Subcutaneous adipose tissue (tissue), 4 donors: ENCODE data around the gene CRACDL. TPM values are rescaled to one million over a fixed set of nuclear protein-coding genes. Genes with fewer than 3 reads are reported as not detected.

ENCODE experiments used
- total RNA-seq, 4 donors: library from RNA; depleted of rRNA; stranded (reverse); fragments of >200 nt; gene quantifications; one replicate each; pipeline ENCODE4 v1.1.0, GENCODE V29; 2016
- TF ChIP-seq, protein P1 (sequence below): fragments of 450-650 bp; IDR thresholded peaks from one replicate; pipeline ENCODE4 v1.5.1; 2016; ENCODE audit warnings: low read depth, mild to moderate bottlenecking, control low read depth, antibody characterized with exemption, moderate library complexity

CRACDL gene
- total RNA-seq, 4 donors from 2014 or later, result 1.4 to 8.3 (median 4.5) TPM

DNA sequence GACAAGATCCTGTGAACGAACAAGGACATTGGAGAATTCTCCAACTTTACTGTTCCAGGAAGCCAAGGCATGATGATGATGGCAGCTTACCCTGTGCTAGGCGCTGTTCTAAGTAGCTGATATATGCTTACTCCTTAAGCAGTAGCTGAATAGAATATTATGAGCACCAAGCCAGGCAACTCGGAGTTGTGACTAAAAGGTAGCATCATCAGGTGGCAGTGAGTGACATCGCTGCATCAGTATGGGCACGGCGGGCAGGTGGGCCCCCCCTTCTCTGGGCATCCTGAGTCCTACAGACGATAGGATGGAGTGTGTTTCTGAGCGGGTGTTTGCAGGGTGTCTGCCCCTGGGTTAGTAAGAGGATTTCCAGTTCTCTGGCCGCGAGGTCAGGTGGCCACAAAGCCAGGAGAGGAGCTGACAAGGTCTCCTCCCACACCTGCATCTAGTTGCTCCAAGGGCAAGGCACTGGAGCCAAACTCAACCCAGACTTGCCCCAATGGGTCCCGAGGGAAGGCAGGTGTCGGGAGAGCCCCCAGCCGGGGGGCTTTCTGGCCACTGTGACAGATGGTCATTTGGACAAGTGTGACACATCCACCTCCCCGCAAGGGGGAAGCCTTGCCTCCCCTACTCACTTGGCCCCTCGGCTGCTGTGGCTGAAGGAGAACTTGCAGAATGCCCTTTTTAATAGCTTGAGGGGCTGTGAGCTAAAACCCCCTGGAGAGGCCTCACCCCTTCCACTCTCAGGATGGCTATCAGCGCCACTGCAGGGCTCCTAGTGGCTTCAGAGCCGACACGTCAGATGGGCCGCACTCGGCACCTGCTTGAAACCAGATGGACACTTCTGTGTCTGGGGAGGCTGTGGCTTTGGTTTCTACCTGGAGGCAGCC lies 55.5 kb downstream of the CRACDL start:
- TF ChIP-seq, protein P1, sequence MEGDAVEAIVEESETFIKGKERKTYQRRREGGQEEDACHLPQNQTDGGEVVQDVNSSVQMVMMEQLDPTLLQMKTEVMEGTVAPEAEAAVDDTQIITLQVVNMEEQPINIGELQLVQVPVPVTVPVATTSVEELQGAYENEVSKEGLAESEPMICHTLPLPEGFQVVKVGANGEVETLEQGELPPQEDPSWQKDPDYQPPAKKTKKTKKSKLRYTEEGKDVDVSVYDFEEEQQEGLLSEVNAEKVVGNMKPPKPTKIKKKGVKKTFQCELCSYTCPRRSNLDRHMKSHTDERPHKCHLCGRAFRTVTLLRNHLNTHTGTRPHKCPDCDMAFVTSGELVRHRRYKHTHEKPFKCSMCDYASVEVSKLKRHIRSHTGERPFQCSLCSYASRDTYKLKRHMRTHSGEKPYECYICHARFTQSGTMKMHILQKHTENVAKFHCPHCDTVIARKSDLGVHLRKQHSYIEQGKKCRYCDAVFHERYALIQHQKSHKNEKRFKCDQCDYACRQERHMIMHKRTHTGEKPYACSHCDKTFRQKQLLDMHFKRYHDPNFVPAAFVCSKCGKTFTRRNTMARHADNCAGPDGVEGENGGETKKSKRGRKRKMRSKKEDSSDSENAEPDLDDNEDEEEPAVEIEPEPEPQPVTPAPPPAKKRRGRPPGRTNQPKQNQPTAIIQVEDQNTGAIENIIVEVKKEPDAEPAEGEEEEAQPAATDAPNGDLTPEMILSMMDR, result no peak

DNA sequence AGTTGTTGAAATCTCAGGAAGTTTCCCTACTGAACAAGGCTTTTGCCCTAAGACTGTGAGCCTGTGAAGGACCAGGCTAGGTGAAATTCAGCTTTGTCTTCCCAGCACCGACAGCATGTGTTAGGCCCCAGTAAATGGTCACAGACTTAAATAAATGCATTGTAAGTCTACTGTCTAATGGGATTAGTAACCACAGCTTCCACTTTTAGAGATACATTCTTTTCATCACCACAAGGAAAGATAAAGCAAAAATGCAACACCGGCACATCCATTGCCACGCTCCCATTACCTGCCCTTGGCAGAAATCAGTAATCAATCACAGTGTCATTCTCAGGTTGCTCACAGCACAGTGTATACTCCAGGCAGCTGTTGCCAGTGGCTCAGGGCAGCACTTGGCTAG lies 59.3 kb downstream of the CRACDL start:
- TF ChIP-seq, protein P1, result no peak

DNA sequence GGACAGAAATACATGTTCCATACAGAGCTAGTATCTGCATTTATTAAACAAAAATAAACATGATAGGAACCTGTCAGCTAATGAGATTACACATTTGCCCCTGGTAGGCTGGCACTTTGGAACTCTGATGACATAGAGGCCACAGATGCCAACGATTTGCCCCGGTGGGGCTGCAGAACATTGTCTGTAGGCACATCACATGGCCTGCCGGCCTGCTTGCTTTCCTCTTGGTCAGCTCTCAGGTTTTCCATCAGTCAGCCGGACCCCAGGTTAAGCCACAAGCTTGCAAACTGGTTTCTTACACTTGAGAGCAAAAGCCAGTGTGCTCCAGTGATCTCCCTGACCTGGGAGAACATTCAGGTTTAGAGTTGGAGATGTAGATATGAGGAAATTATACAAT lies 60.3 kb downstream of the CRACDL start:
- TF ChIP-seq, protein P1, result no peak

DNA sequence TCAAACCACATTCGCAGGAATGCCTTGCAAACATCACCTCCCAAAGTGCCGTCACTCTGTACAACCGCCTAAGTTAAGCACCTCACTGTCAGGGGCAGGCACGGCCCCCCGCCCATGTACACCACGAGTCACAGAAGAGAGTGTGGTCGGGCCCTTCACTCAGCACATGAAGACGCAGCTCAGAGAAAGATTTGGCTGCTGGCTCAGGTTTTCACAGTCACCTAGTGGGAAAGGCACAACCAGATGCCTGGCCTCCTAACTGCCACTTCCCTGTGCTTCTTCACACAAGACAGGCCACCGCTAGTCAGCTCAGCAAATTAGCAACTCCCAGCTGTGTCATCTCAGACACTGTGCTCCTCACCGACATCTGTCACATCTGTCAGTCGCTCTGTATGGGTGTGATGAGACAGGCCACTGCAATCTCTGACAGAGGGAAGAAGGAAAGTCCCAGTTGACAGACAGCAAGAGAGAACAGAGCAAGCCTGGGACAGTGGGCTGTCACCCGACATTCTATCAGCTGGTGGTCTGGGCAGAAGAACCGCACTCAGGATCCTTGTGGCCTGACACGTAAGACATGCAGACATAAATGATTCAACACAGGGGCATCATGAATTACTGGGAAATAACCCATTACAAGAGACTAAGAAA lies 60.8 kb downstream of the CRACDL start:
- TF ChIP-seq, protein P1, result no peak

DNA sequence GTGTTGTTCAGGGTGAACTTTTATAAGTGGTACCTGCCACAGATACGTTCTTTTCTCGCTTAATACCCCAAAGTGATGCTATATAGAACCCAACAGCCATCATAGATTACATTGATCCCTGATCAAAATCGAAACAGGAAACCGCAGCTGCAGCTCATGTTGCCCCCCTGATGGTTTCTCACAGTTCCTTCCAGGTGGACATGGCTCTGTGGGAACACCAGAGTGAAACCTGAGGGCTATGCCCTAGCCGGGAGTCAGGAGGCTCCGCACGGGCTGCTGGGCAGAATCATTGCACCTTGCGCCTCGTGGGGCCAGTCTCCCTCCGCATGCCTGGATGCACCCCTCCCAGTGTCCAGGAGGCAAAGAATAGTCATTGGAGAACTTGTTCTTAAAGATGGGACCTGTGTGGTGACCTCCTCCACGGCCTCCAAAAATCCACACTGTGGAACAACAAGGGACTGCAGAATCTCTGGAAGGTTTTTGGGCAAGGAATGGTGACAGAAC lies 61.8 kb downstream of the CRACDL start:
- TF ChIP-seq, protein P1, result no peak

DNA sequence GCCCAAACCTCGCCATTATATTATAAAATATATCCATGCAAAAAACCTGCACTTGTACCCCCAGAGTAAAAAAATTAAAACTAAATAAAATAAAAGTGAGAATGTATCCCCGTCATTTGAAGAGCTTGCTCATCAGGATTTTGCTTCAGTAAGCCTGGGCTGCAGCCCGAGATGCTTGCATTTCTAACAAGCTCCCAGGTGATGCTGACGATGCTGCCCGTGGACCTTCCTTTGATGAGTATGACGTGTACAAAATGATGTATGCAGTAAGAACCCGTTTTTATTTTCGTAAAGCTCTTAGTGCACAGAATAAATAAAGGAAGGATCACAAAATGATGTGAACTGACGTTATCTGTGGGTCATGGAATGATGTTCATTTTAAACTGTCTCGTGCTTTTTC lies 63.5 kb downstream of the CRACDL start:
- TF ChIP-seq, protein P1, result no peak

DNA sequence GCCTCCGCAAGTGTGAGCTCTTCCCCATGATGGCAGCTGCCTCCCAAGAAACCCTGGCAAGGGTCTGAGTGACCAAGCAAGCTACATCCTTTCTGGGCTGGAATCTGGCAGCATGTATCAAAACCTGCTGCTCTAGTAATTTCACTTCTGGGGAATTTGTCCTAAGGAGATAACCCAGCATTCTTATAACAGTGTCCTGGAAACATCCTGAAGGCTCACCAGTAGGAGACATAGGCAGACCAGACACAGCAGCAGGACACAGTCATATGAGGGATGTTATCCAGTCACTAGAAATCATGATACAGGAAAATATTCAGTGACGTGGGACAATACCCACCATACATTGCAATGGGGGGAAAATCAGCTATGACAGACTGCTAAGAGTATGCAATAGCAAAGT lies 64.5 kb downstream of the CRACDL start:
- TF ChIP-seq, protein P1, result no peak
